GM23248 (cell line): ENCODE measurements around the gene TAPBPL. TPM values are rescaled to one million over a fixed set of nuclear protein-coding genes. Genes with fewer than 3 reads are reported as not detected.
A peak's percentile ranks its signal among the peaks of the same experiment; 100 is the strongest.

Experiments used
- DNase-seq: peaks from one replicate; pipeline ENCODE4 v3.0.0-alpha.2; 2015
- H2AFZ ChIP-seq: fragments of 200-600 bp; sonication (generic); 2 replicates; pipeline ENCODE4 v1.6.1; 2016; ENCODE audit warnings: antibody characterized with exemption
- H3F3A ChIP-seq: fragments of 200-600 bp; sonication (generic); 2 replicates; pipeline ENCODE4 v1.6.1; 2016; ENCODE audit warnings: mild to moderate bottlenecking, antibody characterized with exemption, mixed run types; ENCODE audit not compliant: insufficient read depth
- H3K27ac ChIP-seq: fragments of 200-600 bp; sonication (generic); 2 replicates; pipeline ENCODE4 v1.5.1; 2016; ENCODE audit warnings: mild to moderate bottlenecking
- H3K27me3 ChIP-seq: fragments of 200-600 bp; sonication (generic); replicated peaks from 2 replicates; pipeline ENCODE4 v1.6.1; 2016; ENCODE audit warnings: mild to moderate bottlenecking; ENCODE audit not compliant: insufficient read depth
- H3K36me3 ChIP-seq: fragments of 200-600 bp; sonication (generic); 2 replicates; pipeline ENCODE4 v1.6.1; 2016; ENCODE audit warnings: low read depth, mild to moderate bottlenecking
- H3K4me1 ChIP-seq: fragments of 200-600 bp; sonication (generic); 2 replicates; pipeline ENCODE4 v1.6.1; 2016; ENCODE audit warnings: mild to moderate bottlenecking; ENCODE audit not compliant: insufficient read depth
- H3K4me2 ChIP-seq: fragments of 200-600 bp; sonication (generic); one replicate; pipeline ENCODE4 v1.6.1; 2016; ENCODE audit warnings: mild to moderate bottlenecking; ENCODE audit not compliant: unreplicated experiment
- H3K4me3 ChIP-seq: fragments of 200-600 bp; sonication (generic); 2 replicates; pipeline ENCODE4 v1.5.1; 2016; ENCODE audit warnings: mild to moderate bottlenecking
- H3K79me2 ChIP-seq: fragments of 200-600 bp; sonication (generic); 2 replicates; pipeline ENCODE4 v1.6.1; 2016; ENCODE audit warnings: mild to moderate bottlenecking; ENCODE audit not compliant: insufficient read depth
- H3K9ac ChIP-seq: fragments of 200-600 bp; sonication (generic); 2 replicates; pipeline ENCODE4 v1.6.1; 2016; ENCODE audit warnings: mild to moderate bottlenecking
- H3K9me2 ChIP-seq: fragments of 200-600 bp; sonication (generic); 2 replicates; pipeline ENCODE4 v1.6.1; 2016; ENCODE audit warnings: mixed run types, mild to moderate bottlenecking, moderate library complexity; ENCODE audit not compliant: insufficient read depth
- H3K9me3 ChIP-seq: fragments of 200-600 bp; sonication (generic); one replicate; pipeline ENCODE4 v1.6.1; 2017; ENCODE audit warnings: low read depth
- H4K20me1 ChIP-seq: fragments of 200-600 bp; sonication (generic); 2 replicates; pipeline ENCODE4 v1.6.0; 2016; ENCODE audit not compliant: insufficient read depth
- EZH2 ChIP-seq: fragments of 200-600 bp; sonication (generic); IDR thresholded peaks from 2 replicates; pipeline ENCODE4 v1.6.1; 2018; ENCODE audit warnings: antibody characterized with exemption, mild to moderate bottlenecking; ENCODE audit not compliant: insufficient read depth, poor library complexity, severe bottlenecking
- EZH2phosphoT487 ChIP-seq: fragments of 200-600 bp; sonication (generic); IDR thresholded peaks from 2 replicates; pipeline ENCODE4 v1.6.1; 2018; ENCODE audit warnings: antibody characterized with exemption, moderate library complexity, mild to moderate bottlenecking, low read depth; ENCODE audit not compliant: insufficient read depth
- WGBS, 2 experiments: methylation state at CpG; one replicate each; pipeline ENCODE4 v1.1.6; 2015 to 2017; ENCODE audit warnings: low lambda C conversion rate in 2 of 2, low coverage in 1 of 2; ENCODE audit errors: missing lambda C conversion rate in 2 of 2; 5-methylcytosine and 5-hydroxymethylcytosine counted together
- in situ Hi-C: fragments of 300-500 bp; cut with MboI; formaldehyde crosslinking; loops from 2 replicates; pipeline ENCODE4 v1.15.0; 2020
- polyA plus RNA-seq: library from polyadenylated mRNA; unstranded; fragments of >200 nt; fragmentation: Nextera tagmentation; extraction: Ambion mirVana; gene quantifications from 2 replicates; pipeline ENCODE4 v1.2.1, GENCODE V29; 2016
- total RNA-seq: library from RNA; depleted of rRNA; stranded (reverse); fragments of >200 nt; shearing (Covaris generic); gene quantifications from 2 replicates; pipeline ENCODE4 v1.2.3, GENCODE V29; 2014

The TAPBPL gene
- total and polyA plus RNA-seq, 2 experiments from 2014 or later = 7.8 to 9.2 TPM

GRCh38 chr12:6463216-6463615 lies 11.4 kb downstream of the TAPBPL start:
- Histone ChIP-seq H3K4me1 (peaks cover 4% of the 10 kb centered on the region), H3K4me3 (no peak overlapping the region), H4K20me1 (no peaks in the 10 kb centered on the region), H3K36me3 (peaks cover 22% of the 10 kb centered on the region), H3F3A (peaks cover 4% of the 10 kb centered on the region; the same call in 1 of the 2 replicates), H3K9me2 (no peaks in the 10 kb centered on the region), H3K27me3 (no peaks in the 10 kb centered on the region), H3K79me2 (peaks cover 26% of the 10 kb centered on the region), H3K9ac (no peak overlapping the region), H3K4me2 (no peak overlapping the region), H3K27ac (no peak overlapping the region), H2AFZ (no peak overlapping the region), H3K9me3 (no peaks in the 10 kb centered on the region)
- no peak for DNase-seq
- in situ Hi-C loops = no loop called here
- TF ChIP-seq EZH2phosphoT487 (no peak), EZH2 (no peak)
- 61 to 68% methylated on average over 7 of the region's 7 CpGs for WGBS, 2 experiments

- Histone ChIP-seq H3K9me3 (no peaks in the 10 kb centered on the region), H3K4me3 (no peak overlapping the region), H2AFZ (no peak overlapping the region), H3K4me1 (peaks cover 11% of the 10 kb centered on the region), H3K79me2 (peaks cover 33% of the 10 kb centered on the region), H3K36me3 (peaks cover 21% of the 10 kb centered on the region), H3F3A (peaks cover 9% of the 10 kb centered on the region; the same call in 1 of the 2 replicates), H3K27ac (no peak overlapping the region), H3K9me2 (no peaks in the 10 kb centered on the region), H4K20me1 (no peaks in the 10 kb centered on the region), H3K9ac (no peak overlapping the region), H3K4me2 (no peak overlapping the region), H3K27me3 (no peaks in the 10 kb centered on the region)
- no peak for DNase-seq
- TF ChIP-seq EZH2phosphoT487 (no peak), EZH2 (no peak)
- 83 to 93% methylated on average over 6 of the region's 6 CpGs for WGBS, 2 experiments
- in situ Hi-C loops = no loop called here
These were observed 12.0 kb downstream of the TAPBPL start for GRCh38 chr12:6463858-6464257.

GRCh38 chr12:6464531-6464930 lies 12.7 kb downstream of the TAPBPL start:
- no peaks in the 10 kb centered on the region for H3K9me3 ChIP-seq
- peaks cover 16% of the 10 kb centered on the region for H3K4me1 ChIP-seq
- WGBS, 2 experiments = 92 to 98% methylated on average over 8 of the region's 8 CpGs
- DNase-seq = no peak
- H3K79me2 ChIP-seq = peaks cover 39% of the 10 kb centered on the region
- H2AFZ ChIP-seq = no peak overlapping the region
- H3K4me2 ChIP-seq = no peak overlapping the region
- no peak overlapping the region for H3K4me3 ChIP-seq
- H4K20me1 ChIP-seq = no peaks in the 10 kb centered on the region
- no peaks in the 10 kb centered on the region for H3K9me2 ChIP-seq
- in situ Hi-C loops = no loop called here
- peaks cover 12% of the 10 kb centered on the region; the same call in 1 of the 2 replicates for H3F3A ChIP-seq
- H3K27me3 ChIP-seq = no peaks in the 10 kb centered on the region
- no peak for TF ChIP-seq EZH2phosphoT487
- no peak for TF ChIP-seq EZH2
- peaks cover 15% of the 10 kb centered on the region for H3K36me3 ChIP-seq
- H3K9ac ChIP-seq = no peak overlapping the region
- no peak overlapping the region for H3K27ac ChIP-seq

- no peak overlapping the region for H3K4me2 ChIP-seq
- H3K9me2 ChIP-seq = no peaks in the 10 kb centered on the region
- no peak overlapping the region for H3K4me3 ChIP-seq
- no peak overlapping the region for H2AFZ ChIP-seq
- no peak overlapping the region for H3K9ac ChIP-seq
- H3K9me3 ChIP-seq = no peaks in the 10 kb centered on the region
- in situ Hi-C loops = no loop called here
- peaks cover 16% of the 10 kb centered on the region for H3K4me1 ChIP-seq
- peak; percentile 81 for DNase-seq
- TF ChIP-seq EZH2 = no peak
- TF ChIP-seq EZH2phosphoT487 = no peak
- H3K36me3 ChIP-seq = peaks cover 15% of the 10 kb centered on the region
- peaks cover 45% of the 10 kb centered on the region for H3K79me2 ChIP-seq
- H3K27ac ChIP-seq = no peak overlapping the region
- H3F3A ChIP-seq = peaks cover 13% of the 10 kb centered on the region; the same call in 1 of the 2 replicates
- H4K20me1 ChIP-seq = no peaks in the 10 kb centered on the region
- no peaks in the 10 kb centered on the region for H3K27me3 ChIP-seq
- WGBS, 2 experiments = 32 to 33% methylated on average over 6 of the region's 6 CpGs
These were observed 13.8 kb downstream of the TAPBPL start for GRCh38 chr12:6465467-6466183.
